HG02678 (cell line): Measurements from ENCODE around the gene UGT1A5.

Source experiments
- ATAC-seq: cut with Tn5 transposase; IDR thresholded peaks from one replicate; pipeline ENCODE4 v1.9.1; 2021; ENCODE audit warnings: mild to moderate bottlenecking, moderate library complexity; ENCODE audit not compliant: unreplicated experiment

UGT1A5 gene

DNA sequence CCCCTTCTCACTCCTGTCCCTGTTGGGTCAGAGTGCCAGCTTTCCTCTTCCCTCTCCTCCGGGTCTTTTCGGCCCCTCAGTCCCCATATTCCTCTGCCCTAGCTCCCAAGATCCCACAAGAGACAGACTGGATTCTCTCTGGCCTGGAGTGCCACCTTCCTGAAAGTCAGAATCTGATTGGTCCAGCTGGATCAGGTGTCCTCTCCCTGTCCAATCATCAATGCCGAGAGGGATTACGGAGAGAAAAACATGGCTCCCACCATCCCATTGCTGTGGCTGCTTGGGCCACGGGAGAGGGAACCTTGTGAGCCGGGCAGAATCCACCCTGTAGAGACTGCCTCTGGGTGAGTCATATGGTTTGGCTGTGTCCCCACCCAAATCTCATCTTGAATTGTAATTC is 62.7 kb downstream of the UGT1A5 start:
- no peak for ATAC-seq

DNA sequence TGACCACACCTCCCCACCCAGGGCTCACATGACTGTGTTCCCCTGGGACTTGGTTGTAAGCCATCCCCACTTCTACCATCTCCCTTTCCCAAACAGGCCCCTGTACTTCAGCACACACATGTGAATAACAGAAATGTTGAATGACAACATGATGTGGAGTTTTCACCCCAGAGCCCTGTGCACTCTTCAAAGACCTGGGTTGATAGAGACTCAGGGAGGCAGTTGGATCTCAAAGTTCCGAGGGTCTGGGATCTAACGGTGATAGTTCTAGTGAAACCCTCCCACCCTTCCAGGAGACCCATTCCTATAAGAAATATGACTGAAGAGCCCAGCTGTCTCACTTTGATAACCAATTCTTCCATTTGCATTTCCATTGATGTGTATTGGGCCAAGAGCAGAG is 65.3 kb downstream of the UGT1A5 start, which contains the start of gene MROH2A:
Gene MROH2A, plus strand, starts transcription at position 301 of the 400 bp plus-strand sequence. CDS start 1,029 bp downstream, outside the sequence.
- ATAC-seq, result no peak

DNA sequence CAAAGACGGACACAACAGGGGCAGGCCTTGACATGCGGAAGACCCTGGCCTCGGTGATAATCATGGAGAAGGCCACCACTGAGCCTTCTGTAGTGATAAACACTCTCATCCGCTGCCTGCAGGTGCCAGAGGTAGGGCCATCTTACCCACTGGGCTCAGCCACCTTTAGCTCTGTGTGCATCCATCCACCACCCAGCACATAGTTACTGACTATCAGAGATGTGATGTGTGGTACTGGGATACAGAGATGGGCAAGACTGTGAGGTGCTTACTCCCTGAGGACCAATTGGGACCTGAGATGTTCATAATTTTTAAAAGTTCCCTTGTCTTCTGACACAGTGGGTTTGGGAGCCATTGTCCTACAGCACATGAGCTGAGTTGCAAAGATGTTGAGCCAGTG is 67.0 kb downstream of the UGT1A5 start:
- ATAC-seq, result no peak

DNA sequence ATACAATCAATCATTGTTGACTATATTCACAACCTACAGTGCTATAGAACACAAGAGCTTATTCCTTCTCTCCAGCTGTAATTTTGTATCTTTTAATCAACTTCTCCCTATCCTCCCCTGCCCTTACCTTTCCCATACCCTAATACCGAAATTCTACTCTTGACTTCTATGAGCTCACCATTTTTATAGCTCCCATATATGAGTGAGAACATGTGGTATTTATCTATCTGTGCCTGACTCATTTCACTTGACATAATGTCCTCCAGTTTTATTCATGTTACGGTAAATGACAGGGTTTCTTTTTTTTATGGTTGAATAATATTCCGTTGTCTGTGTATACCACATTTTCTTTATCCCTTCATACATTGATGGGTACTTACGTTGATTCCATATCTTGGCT is 68.1 kb downstream of the UGT1A5 start:
- ATAC-seq, result no peak

DNA sequence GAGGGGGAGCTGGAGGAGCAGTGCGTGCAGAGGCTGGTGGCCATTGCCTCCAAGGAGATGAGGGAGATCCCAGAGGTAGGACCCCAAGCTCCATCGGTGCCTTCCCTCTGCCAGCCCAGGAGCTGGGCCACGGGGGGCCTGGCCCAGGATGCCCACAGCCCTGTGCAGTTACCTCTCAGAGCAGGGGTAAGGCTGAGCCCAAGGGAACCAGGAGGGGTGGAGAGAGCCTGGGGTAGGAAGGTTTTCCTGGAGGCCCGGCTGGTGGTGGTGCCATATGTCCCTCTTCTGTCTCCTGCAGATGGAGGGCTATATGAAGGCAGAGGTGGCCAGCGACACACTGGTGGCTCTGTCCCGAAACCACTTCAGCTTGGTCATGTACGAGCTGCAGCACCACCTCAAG is 76.8 kb downstream of the UGT1A5 start:
- no peak for ATAC-seq

DNA sequence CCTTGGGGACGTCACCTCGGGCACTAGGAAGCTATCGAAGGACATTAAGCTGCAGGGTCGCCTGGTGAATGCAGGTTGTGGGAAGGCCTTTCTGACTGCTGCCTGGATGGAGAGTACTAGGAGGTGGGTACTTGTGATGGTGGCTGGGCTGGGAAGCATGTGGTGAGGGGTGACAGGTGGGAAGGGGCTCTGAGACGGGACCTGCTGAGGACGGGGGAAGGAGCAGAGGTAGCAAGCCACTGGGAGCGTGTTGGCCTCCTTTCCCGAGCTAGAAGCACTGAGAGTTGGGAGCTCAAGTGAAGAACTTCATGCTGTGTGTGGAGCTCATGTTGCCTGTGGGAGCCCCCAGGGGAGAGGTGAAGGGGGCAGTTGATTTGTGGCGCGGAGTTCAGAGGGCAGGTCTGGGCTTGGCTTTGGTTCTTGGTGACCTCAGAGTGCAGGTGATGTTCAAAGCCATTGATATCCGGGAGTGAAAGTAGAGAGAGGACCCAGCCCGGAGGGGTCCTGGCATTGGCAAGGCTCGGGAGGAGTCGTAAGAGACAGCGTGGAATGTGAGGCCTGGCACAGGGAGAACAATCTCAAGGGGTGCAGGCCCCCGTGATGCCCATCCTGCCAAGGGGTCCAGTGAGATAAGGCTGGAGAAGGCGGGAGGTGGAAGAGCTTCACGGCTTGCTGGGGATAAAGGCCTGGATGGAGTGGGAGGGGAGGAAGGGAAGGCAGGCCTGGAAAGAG is 78.6 kb downstream of the UGT1A5 start:
- ATAC-seq, result no peak

DNA sequence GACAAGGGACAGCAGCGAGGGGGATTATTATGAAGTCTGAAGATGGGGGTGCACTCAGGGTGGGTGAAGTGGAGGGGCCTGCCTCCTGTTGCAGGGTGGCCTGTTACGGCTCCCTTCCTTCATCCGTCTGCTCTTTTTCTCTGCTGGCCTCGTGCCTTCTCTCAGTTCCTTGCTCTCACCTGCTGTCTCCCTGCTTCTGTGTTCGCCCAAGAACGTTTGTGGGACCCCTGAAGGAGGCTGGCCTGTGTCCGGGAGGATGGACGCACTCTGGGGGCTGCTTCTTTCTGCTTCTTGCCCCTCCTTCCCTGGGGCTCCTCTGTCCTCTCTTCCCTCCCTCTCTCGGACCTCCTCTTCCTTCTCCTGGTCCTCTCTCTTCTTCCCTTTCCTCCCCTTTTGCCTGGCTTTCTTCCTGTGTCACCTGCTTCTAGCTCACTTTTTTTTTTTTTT is 79.2 kb downstream of the UGT1A5 start:
- no peak for ATAC-seq

DNA sequence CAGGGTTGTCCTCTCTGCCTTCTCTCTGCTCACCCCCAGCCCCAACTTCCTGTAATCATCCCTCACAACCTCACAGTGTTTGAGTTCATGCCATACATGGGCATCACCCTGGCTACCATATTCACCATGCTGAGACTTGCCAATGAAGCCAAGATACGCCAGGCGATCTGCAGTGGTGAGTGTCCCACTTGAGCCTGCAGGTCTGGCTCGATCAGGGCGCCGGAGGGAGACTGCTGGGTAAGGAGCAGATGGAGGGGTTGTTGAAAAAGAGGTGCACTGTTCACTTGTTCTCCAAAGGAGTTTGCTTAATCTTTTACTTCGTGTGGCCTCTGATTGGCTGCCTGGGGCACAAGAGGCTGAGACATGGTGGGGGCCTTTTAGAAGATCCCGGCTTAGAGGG is 80.0 kb downstream of the UGT1A5 start:
- ATAC-seq, result no peak

DNA sequence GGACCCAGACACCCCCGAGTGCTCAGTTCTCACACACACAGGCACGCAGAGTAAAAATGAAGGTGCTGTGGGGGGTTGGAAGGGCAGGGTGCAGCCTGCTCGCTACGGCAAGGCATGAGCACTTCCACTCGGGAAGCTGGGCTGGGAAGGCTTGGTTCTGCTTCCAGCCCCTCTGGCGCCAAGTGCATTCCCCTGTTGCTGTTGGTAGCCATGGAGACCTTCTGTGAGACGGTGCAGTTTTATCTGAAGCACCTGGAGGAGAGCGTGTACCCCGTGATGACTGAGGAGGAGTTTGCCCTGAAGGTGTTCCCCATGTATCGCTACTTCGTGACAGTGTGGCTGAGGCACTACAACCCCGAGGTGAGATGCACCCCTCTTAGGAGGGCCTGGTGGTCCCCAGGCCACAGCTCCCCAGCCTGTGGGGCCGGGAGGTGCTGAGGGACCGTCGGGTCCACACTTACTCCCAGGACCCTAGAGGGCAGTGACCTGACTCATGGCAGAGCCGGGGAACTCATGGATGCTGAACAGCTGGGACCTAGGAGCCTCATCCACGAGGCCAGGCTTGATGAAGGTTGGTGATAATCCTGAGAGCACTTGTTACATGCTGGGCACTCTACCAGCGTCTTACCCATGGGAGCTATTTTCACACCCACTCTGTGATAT is 80.9 kb downstream of the UGT1A5 start:
- ATAC-seq, result no peak

DNA sequence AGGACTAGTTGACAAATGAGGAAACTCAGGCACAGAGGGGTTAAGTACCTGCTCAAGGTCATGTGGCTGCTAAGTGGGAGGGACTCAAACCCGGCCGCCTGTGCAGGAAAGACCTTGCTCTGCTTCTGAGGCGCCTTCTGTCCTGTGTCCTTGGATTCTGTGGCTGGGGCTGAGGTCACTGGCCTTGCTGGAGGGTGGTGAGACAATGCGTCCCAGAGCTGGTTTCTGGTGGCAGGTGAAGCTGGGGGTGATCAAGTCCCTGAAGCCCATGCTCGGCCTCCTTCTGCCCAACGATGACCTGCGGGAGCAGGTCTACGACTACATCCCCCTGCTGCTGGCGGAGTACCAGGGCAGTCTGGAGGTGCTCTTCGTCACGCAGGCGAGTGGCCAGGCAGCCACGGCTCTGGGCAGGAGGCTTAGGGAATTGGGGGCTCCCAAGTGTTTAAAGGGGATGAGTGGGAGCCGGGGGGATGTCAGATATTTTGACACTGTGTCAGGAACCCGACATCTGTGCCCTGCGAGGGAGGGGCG is 81.5 kb downstream of the UGT1A5 start:
- ATAC-seq, result no peak

DNA sequence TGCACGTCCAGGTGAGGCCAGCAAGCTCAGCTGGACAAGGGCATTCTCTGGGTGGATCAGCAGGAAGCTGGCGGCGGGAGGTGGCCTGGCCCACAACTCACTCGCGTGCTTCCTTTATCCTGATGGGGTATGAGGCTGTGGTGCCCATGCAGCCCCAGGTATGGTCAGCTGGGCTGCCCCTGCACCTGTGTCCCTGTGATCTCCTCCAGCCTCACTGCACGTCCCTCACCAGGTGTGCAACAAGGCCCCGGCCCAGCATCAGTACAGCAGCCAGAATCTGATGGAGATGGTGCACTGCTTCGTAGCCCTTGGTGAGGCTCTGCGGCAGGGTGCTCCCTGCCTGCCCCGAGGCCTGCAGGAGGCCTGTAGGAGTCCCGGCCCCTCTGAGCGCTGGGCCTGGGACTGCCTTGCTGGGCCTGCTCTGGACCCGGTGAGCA is 83.0 kb downstream of the UGT1A5 start:
- ATAC-seq, result no peak

DNA sequence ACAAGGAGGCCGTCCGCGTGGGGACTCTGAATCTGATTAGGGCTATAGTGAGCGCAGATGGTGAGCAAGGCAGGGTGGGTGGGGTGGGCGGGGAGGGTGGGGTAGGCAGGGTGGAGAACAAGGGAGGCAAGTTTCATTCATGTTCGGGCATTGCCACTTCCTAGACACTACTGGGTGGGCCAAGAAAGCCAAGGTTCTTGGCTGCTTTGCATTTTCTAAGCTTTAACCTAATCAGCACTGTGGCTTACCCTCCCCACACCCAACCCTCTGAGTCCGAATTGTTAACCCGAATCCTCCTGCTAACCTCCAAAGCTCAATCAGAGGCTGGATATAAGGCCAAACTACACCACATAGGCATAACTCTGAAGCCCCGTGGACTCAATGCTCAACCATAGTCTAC is 83.5 kb downstream of the UGT1A5 start:
- ATAC-seq, result no peak

DNA sequence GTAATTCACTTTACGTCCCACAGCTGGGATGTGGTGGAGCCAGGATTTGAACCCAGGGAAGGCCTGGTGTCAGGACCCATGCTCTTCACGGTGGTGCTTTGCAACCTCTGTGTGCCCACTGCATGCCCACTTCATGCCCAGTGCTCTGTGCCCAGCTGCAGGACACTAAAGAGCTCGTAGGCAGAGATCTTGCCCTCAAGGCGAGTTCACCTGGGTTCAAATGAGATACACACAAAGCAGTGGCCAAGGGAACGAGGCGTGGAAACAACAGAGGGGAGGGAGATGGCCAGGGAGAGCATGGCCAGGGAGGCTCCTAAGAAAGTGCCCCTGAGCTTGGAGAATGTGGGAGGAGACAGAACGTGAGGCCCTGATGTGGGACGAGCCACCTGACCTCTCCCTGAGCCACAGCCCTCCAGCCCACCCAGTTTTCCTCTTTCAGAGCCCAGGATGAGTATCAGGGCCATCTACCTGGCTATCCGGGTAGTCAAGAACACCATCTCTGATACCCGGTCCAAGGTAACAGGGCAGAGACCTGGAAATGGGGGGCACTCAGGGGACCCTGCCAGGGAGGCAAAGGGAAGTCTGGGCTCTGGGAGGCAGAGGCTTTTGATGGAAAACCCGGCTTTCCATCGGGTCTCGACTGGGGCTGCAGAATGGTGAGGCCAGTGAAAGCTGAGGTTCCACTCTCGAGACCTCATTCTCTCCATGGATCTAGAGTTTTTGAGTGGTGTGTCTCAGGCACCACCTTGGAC is 85.8 kb downstream of the UGT1A5 start:
- no peak for ATAC-seq

DNA sequence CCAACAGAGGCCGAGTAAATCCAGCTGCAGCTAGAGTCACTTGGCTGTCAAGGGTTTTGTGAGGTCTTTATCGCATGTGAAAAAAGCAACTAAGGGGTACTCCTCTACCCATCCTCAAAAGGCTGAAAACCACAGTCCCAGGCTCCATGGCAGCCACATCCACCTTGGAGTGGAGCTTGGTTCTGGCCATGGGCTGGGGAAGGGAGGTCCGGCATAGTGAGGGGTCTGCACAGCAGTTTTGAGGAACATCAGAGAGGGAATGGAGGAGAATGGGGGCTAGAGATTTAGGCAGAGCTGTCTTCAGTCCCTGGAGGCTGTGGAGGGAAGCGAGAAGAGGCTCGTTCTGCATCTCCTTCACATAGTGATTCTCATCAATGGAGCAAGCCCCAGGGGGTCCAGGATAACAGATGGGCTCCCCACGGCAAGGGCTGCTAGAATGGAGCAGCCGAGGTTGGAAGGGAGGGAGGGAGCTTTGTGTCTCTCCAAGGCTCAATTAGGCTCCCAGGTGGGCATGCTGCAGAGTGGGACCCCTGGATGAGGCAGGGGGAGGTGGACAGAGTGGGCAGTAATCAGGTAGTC is 86.5 kb downstream of the UGT1A5 start:
- ATAC-seq, result no peak

DNA sequence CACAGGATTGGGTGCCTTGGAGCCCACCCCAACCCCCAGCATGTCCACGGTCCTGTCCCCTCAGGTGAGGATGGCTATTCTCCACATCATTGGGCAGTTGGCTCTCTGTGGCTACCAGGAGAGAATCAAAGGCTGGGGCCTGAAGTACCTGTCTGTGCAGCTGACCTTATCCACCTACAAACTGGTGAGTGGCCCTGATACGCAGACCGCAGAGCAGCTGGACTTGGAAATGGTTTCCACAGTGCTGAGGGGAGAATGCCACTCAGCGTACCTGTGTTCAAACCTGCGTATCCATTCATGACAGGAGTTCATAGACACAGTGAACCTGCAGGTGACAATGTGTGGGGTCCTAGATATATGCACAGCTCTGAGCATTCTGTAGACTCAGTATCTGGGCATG is 87.0 kb downstream of the UGT1A5 start:
- ATAC-seq, result no peak

DNA sequence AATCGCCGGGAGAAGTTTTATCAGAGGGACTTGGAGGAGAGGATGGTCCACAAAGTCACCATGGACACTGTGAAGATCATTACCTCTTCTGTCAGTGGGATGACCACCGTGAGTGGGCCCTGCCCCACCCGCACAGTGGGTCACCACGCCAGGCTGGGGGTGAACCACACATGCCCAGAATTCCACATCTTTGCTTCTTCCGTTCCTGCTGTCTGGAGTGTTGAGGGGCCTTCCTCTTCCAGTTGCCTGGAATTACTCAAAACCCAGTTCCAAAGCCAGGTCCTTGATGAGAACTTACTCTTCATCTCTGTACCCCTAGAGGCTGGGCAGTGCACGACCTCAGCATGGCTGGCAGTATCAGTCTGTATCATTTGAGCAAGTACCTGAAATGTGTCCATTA is 87.5 kb downstream of the UGT1A5 start:
- ATAC-seq, result no peak

DNA sequence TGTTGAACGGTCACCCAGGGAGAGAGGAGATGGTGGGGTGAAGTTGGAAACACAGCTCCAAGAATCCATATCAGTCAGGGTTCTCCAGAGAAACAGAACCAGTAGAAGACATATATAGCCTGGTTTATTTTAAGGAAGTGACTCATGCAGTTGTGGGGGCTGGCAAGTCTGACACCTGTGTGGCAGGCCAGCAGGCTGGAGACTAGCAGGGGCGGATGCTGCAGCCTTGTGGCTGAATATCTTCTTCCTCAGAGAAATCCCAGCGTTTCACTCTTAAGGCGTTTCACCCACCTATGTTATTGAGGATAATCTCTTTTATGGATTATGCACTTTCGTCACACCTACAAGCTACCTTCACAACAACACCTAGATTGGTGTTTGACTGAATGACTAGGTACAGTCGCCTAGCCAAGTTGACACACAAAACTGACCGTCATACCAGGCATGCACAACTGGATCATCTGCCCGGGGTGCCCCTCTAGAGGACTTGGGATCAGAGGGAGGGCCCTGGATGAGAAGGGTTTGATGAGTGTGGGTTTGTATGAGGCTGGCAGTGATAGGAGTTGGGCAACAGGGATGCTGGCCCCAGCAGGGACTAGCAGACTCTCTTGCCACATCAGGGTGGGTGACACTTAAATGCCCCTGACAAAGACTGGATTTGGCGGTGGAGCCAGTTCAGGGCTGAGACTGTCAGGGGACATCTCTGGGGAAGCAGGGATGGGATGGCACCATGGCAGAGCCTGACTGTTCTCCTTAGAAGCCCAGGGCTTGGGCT is 88.8 kb downstream of the UGT1A5 start:
- no peak for ATAC-seq

DNA sequence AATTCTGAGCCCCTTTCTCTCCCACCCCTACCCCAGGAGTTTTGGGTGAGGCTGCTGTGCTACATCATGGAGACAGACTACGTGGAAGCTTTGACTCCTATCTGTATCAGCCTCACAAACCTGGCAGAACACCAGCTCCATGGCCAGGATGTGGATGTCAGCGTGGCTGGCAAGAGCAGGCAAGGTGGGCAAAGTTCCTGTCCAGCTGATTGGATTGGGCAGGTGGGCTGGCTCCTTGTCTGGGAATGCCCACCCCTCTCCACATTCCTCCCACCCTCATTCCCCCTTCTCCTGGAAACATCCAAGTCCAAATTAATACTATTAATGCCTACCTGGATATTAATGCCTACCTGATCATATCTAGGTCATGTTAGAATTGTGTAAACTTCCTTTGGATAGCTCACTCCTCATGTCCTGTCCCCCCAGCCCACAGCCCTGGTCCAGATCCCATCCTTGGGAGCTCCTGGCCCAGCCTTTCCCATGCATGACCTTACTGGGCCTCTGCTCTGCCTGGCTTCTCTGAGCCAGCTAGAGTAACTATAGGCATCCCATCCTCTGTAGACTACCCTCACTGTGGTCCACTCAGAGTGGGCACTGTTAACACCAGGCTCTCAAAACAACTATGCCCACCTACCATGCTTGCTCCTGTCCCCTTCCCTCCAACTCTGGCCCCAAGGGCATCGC is 89.6 kb downstream of the UGT1A5 start:
- no peak for ATAC-seq

DNA sequence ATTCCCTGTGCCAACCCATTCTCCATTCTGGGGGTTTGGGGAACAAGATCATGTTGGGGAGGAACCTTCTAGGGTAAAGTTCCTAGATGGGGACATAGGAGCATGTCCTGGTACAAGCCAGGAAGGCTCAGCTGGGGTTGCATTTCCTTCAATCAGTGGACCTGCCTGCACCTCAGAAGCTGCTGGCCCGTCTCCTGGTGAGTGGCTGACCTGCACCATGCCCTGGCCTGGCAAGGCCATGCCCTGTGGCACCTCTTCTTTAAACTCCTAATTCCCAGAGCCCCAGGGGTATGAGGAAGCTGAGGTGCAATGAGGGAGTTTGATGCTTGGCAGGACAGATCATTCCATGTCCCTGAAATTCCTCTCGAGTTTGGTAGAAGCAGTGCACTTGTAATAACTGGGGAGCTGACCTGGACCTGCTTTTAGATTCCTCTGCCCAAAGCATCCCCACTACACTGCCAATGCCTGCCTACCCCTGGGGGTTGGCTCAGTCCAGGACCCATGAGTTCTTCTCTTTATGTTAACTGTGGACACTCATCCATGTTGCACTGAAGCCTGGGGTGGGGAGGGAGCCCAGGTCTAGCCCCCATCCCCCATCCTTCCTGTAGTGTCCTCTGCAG is 90.7 kb downstream of the UGT1A5 start:
- no peak for ATAC-seq
